ENCODE results near the gene NPR2. TPM values are rescaled to one million over a fixed set of nuclear protein-coding genes. Genes with fewer than 3 reads are reported as not detected.
A peak's percentile ranks its signal among the peaks of the same experiment; 100 is the strongest.

The NPR2 gene
- 0.25 and 2.9 TPM in 2 replicates for total RNA-seq (2014; rRNA removed; shearing (Covaris generic))

DNA sequence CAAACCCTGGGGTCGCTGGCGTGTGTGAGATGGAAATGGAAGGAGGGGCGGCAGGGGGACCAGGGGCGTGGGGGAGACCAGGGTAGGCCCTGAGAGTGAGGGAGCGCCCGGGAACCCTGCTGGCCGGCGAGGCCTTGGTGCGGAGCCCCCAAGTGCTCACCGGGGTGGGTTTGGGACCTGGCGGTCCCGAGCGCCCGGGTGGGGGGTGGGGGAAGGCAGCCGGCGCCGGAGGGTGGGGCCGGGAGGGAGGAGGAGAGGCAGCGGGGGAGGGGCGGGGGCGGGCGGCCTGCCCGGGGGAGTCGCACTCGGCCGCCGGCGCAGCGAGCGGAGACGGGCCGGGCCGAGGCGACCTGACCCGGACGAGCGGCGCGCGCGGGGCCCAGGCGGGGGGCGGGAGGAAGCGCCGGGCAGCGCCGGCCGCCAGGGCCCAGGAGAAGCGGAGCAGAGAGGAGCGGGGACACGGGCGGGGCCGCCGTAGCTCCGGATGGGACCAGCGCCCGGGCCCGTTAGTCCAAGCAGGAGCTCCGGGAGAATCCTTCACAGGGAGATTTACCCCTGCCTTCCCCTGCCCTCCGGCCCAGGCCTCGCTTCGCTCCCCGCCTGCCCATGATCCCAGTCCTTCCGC is at the start of gene NPR2:
NPR2 (plus strand) TSS at position 295 of the 625 bp plus-strand sequence. CDS start 818 bp downstream, outside the sequence.
- DNase-seq (ENCODE audit: low spot score): no peak

DNA sequence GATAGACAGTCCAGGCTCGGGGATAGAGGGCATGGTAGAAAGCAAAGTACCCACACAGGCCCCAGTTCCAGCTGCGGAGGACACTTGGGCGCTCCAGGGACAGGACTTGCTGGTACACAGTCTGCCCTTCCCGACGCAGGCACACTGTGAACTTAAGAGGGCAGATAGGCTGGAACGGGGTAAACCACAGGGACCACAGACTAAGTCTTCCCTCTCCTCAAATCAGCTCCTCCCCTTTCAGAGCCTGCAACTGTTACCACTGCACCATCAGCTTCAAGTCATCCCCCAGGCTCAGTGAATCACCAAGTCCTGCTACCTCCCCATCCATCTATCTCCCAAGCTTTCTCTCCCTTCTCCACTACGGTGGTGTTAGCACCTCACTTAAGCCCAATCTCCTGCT is 49.7 kb upstream of the NPR2 start:
- no peak for DNase-seq (ENCODE audit: low spot score)

DNA sequence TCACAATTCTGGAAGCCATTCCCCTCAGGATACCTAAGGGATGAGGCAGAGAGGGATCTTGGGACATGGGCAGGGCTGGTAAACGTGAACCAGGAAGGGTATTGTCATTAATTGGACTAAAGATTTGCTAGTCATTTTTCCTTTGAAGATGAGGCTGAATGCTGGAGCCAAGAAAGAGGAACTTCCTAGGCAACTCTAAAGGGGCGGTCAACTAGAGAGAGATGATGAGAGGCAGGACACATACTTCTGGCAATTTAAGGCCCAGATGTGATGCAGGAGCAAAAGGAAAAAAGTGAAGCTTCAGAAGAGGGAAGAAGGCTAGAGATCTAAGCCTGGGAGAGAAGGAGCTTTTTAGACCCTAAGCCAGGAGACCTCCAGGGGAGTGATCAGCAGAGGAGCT is 47.9 kb upstream of the NPR2 start:
- DNase-seq (ENCODE audit: low spot score): no peak

DNA sequence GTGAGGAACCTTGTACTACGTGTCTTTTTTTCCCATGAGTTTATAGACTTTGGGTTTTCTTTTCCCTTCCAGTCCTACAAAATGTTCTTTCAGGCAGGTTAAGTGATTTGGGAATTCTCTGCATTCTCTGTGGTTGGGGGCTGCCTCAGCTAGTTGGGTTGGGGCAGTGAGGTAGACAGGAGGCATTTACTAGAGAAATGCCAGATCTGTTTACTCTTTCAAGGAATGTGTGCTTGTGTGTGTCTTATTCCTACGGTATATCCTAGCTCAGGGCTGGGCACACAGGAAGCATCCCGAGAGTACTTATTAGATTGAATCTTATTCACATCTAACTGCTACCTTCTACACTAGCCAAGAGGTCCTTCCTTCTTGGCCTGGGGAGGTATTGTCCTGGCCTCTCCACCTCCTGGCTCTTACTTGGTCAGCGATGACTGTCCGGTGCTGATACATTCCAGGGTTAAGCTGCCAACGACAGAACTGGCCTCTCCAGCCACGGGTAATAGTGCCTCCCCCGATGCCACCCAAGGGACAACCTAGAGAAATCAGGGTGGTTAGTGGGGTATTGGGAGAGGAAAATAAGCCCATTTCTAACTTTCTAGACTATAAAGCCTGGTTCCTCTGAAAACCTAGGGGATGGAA is 47.4 kb upstream of the NPR2 start:
- no peak for DNase-seq (ENCODE audit: low spot score)

DNA sequence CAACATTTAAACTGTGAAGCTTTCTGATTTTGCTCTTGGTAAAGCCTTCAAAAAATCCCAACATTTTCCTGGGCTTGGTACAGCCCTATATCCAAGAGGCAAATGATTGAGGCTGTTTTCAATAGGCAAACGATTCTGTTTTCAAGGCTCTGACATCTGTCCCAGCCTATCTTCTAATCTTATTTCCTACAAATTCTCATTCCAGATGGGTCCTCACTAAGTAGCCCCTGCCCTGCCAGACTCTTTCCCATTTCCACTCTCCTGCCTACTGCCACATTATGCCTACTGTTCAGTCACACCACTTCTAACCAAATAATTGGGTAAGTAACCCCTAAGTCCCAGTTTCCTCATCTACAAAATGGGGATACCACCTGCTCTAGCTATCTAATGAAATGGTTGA is 45.8 kb upstream of the NPR2 start:
- DNase-seq (ENCODE audit: low spot score): no peak

DNA sequence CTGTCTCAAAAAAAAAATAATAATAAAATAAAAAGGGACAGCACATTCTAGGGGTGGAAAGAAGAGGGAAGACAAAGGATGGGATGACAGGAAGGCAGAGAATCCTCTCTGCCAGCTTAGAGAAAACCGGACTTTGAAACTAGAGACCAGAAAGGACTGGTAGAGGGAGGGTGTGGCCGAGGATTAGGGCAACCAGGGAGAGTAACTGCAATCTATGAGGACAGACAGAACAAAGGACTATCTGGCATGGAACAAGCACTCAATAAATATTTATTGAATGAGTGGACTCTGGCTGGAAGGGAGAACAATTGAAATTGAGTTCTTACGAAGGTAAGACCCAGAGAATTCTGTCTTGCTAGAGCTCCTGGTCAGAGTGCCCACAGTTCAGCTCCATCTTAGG is 44.8 kb upstream of the NPR2 start:
- DNase-seq (ENCODE audit: low spot score): no peak

DNA sequence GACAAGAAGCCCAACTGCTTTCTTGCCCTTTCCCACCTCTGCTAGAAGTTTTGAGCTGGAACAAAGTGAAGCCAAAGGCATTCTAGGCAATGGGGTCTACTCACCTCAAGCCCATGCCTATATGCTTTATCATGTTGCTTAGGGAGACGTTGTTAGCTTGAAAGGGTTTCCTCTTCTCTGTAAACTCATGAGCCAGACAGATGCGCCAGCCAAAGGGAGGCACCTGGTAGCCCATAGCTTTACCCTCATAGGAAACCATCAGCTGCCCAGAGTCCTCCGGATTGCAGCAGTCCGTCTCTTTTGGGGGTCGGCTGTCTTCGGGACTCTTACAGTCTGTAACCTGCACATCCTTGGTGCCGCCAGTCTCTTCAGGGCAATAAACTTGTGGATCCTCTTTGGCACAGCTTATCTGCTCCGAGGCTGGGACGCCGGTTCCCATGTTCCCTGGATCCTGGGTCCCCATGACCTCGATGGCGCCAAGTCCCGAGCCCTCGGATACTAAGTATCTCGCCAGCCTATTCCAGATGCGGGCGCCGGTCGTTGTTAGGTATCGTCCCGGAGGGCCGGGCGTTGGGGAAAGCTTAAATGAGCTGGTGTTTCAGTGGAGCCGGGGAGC is 43.0 kb upstream of the NPR2 start:
- no peak for DNase-seq (ENCODE audit: low spot score)

DNA sequence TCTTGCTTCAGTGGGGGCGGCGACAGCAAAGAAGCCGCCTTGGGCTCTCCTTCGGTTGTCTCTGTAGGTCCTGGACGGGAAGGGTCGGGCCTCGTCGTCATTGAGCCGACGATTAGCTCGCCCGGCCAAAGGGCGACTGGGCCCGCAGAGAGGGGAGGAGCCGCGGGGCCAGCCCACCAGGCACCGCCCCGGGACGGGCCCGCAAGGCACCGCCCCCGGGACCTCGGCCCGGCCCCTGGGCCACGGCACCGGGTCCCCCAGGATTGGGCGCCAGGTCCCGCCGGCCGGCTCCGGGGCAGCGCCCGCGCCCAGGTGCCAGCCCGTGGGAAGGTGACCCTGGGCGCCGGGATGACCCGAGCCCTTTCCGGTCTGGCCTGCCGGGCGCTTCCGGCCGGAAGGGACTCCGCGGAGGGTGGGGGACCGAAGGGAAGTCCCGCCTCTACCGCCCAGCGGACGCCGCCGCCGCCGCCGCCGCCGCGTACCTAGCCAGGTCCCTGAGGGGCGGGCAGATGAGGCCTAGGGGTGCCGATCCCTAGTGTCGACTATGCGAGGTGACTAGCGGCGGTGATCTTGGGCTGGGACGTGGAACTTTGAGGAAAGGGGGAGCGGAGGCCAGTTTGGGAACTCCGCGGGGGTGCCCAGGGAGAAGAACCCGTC is 42.4 kb upstream of the NPR2 start, which contains the start of the genes GBA2 and RGP1:
GBA2 (minus strand) TSS at position 371 of the 657 bp plus-strand sequence. CDS start 524 bp downstream, outside the sequence.
RGP1 (plus strand) TSS at position 430 of the 657 bp plus-strand sequence. CDS start 469 bp downstream, outside the sequence.
- DNase-seq (ENCODE audit: low spot score): peak; percentile 71

DNA sequence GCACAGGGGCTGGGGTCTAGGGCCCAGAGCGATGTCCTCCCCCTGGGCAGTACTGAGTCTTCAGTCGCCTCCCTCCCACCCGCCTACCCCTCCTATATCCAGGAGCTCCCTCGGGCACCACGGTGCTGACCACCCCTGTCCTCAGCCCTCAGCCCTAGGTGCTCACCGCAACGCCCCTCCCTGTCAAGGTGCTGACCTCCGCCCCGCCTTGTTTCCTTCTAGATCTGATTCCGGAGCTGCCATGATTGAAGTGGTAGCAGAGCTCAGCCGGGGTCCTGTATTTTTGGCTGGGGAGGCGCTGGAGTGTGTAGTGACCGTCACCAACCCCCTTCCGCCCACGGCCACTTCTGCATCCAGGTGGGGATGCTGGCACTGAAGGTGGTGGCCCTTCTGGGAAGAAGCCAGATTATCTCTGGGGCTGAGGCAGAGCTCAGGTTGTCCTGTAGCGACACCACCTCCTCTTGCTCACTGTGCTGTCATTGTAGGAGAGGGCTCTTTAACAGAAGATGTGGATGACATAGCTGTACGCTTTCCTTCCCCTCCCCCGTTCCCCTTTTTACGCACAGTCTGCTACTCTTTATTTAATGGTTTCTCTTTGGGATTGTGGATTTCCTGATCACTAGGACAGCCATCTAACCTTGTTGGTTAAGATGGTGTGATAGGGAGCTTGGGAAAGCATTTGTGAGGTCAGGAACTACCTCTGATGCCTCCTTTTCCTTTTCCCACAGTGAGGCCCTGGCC is 41.7 kb upstream of the NPR2 start:
- no peak for DNase-seq (ENCODE audit: low spot score)

DNA sequence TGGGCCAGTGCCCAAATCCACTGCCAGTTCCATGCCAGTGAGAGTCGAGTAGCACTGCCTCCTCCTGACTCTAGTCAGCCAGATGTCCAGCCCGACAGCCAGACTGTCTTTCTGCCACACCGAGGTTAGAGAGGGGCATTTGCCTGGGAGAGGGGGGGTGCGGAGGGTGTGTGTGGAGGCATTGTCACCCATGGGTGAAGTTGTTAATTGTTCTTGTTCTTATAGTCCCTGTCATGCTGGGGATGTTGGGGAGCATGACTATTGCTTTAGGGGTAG is 41.2 kb upstream of the NPR2 start:
- DNase-seq (ENCODE audit: low spot score): no peak

DNA sequence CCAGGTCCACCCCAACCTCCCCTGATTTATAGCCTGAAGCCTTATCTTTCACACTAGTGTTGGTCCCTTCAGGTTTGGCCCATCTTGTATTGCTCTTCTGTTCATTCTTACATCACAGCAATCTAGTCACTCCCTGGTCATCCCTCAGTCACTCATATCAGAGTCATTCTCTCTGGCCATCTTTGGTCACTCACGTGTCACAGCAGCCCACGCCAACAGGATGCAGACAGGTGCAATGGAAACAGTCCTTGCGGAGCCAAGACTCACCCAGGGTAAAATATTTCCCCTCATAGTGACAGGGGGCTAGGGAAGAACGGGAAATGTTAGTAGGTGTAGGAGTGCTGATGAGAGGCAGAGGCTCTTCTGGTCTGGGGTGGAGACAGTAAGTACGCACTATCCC is 37.9 kb upstream of the NPR2 start:
- no peak for DNase-seq (ENCODE audit: low spot score)

DNA sequence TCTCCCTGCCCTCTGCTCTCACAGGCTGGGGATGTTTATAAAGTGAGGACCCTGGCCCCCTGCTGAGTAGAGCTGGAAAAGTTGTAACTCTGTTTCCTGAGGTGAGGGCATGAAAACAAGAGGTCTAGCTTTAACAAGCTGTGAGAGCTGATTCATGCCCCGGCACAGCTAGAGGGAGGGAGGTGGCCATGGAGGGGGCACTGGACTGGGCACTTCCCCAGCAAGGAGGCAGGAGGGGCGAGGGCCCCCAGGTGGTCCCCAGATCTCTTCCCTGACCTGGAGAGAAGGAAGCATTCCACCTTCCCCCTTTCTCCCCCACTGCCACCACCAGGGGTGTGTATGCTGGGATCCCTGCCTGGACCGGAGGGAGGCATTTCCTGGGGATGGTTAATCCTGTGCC is 37.1 kb upstream of the NPR2 start, which contains the start of gene MSMP:
MSMP (minus strand) TSS at position 13 of the 400 bp plus-strand sequence. CDS start 147 bp downstream, outside the sequence.
- no peak for DNase-seq (ENCODE audit: low spot score)

DNA sequence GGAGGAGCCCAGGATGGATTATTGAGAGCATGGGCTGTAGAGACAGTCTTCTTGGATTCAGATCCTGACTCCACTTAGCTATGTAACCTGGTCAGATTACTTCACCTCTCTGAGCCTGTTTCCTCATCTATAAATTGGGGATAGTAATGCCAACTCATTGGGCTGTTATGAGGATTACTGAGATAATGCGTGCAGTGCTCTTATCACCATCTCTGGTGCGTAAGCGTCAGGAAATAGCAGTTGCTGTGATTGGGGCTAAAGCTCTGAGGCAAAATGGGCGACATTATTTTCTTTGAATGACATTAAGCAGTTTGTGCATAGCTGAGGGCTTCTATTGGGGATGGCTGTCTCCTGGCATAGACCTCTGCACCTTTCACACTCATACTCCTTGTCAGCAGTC is 36.3 kb upstream of the NPR2 start:
- DNase-seq (ENCODE audit: low spot score): no peak

DNA sequence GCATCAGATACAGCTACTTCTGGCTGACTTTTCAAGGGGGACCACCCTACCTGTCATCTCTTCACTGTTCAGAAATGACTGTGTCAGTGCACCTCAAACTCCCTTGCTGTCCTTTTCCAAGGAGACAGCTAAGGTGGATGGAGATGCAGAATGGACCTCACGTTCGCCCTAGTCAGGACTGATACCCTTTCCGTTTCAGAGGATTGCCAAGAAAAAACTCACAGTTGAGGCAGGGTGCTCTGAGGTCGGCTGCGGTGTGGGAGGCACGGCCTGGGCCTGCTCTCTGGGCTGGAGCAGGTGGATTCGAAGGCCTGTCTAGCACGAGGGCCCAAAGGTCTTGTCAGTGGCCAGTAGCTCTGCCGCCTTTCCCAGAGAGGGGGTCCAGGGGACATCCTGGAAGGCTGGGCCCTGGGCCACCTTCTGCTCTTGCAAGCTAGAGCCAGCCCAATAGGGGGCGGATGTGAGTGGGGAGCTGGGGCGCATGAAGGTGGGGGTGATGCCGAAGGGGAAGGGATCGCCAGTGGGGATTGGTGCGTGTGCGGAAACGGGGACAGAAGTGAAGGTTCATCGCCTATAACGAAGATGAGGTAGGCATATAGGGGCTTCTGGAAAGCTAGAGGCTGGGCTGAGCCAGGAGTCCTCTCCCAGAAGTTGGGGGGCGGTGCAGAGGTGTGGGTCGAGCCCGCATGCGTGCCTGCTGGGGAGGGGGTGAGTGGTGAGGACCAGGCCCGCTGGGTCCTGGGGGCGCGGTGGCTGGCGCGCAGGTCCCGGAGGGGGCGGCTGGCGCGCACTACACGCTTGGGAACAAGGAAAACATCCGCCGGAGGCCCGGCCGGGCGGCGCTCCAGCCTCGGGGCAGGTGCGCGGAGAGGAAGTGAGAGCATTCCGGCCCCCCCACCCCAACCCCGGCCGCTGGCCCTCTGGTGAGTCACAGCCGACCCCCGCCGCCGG is 34.8 kb upstream of the NPR2 start:
- DNase-seq (ENCODE audit: low spot score): peak; percentile 63

DNA sequence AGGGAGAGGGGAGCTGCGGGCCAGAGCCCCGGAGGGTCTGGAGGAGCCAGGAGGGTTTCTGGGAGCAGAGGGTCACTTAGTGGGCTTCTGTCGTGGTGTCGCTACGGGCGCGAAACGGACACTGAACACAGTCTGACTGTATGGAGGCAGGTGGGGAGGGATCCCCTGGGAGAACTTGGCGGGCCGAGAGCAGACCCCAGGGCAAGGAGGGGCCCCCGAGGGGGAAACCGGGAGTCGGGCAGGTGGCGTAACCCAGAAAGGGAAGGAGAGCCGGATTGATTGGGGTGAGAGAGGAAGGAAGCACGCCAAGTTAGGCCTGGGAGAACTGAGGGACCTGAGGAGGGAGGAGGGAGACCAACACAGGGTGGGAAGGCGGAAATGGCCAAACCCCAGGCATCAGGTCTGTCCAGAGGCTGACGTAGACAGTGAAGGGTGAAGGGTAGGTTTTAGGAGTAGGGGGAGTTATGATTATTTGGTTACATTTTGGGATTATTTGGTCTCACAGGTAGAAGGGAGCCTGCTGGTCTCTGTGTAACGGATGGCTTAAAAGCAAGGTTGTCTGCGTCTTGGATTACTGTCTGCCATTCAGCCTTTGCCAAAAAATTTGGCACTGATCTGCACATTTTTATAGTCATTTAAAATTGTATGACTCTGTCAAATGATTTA is 34.0 kb upstream of the NPR2 start:
- DNase-seq (ENCODE audit: low spot score): no peak

DNA sequence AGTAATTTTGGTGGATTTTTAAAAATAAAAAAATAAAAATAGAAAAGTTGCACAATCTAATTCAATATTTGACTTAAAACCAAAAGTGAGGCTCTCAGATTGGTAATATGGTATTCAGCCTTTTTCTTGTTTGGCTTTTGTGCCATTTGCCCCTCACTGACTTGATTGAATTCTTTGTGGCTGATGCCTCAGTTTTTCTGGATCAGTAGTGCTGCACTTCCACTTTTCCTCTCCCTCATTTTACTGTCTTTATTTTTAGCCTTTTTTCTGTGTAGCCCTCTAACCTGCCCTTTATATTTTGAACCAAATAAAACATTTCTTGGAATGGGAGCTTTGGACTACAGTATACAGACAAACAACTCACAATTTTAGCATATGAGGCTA is 33.5 kb upstream of the NPR2 start:
- DNase-seq (ENCODE audit: low spot score): no peak

DNA sequence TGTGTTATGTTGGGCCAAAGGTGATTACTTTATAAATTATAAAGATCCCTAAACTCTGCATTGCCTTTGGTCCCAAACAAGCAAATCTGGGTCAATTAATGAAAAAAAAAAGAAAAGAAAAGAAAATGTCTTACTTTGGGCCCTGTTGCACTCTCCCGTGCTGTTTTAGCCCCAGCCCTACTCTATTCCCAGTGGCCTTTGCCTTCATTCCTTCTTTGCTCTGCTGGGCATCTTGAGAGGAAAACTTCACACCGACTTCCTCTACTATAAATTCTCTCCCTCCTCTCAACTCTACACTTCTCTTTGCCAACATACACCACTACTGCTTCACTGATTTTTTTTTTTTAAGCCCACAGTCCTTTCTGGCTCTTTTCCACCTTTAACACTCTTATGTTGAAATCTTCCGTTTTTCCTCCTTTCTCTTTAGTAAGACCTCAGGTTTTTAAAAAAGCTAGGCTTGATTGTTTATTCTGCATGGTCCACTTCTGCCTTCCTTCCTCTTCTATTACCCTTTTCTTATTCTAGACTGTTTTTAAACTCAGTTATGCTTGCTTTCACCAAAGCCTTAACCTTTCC is 32.8 kb upstream of the NPR2 start:
- DNase-seq (ENCODE audit: low spot score): no peak

DNA sequence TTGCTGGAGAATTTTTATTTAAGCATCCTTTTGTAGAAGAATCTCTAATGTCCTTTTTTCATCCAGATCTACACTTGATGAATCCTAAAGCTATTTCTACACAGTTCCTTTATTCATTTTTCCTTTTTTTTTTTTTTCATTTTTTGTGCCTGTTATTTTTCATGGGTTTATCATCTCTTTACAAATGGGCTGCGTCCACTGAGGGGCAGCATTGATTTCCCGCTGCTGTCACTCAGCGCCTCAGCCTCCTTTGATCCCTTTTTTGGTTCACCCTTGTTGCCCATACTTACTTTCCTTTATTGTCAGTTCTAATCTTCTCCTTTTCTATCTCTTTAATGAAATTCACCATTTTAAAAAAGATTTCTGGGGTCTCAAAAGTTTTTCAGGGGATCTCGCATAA is 31.6 kb upstream of the NPR2 start:
- DNase-seq (ENCODE audit: low spot score): no peak

DNA sequence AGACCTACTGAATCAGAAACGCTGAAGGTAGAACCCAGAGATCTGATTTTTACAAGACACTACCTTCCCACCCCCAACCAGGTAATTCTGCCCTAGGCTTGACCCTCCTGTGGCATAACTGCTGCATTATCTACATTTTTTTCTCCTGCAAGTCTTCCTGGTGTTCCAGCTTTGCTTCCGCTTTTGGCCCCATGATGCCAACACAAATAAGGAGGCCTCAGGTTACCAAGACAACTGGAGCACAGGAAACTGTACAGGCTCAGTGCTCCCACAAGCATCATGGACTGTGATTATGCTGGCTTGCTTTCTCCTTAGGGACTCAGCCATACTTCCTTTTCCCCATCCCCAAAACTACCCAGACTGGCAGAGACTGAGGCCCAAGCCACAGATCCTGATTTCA is 30.7 kb upstream of the NPR2 start:
- no peak for DNase-seq (ENCODE audit: low spot score)

DNA sequence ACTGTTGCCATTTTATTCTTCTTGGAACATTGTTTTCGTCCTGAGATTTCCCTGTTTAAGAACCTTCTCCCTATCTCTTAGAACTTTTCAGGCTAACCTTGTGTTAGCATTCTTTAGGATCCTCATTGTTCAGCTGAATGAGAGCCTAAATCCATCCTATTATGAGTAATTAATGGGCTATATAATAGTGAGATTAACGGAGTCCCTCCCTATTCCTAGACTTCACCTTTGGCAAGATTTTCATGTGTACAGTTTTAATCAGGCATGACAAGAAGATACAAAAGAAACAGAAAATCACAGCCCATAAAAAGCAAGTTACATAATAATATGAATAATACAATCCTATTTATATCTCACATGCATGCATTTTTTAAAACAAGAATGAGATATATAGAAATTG is 28.2 kb upstream of the NPR2 start:
- DNase-seq (ENCODE audit: low spot score): no peak

All from H4 (cell line).